Measurements from ENCODE around the gene DENND2A.

Gene DENND2A

DNA sequence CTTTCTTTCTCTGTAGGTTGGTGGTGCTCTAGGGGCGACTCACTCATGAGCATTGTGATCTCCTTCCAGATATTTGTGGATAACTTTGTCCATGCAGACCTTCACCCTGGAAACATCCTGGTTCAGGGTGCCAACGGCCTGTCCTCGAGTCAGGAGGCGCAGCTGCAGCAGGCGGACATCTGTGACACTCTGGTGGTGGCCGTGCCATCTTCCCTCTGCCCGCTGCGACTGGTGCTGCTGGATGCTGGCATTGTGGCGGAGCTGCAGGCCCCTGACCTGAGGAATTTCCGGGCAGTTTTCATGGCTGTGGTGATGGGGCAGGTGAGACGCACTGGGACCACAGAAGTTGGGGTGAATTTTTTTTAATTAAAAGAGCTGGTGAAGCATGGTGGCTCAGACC lies 46.3 kb upstream of the DENND2A start:
- Histone ChIP-seq H3K27me3 (ENCODE audit: insufficient read depth, poor library complexity, severe bottlenecking) (no peaks in the 10 kb centered on the region), H3K27ac (replicated peaks) (no peak overlapping the region), H3K4me3 (replicated peaks; ENCODE audit: insufficient read depth, low read length) (no peak overlapping the region)
- no peak for DNase-seq (ENCODE audit: low read depth in 1 of 2, low spot score in 1 of 2)
- TF ChIP-seq GABPA (IDR thresholded peaks at IDR 0.05; ENCODE audit: low read depth) (no peak), SPI1 (IDR thresholded peaks at IDR 0.05; ENCODE audit: borderline replicate concordance, low read depth) (no peak), POLR2AphosphoS5 (IDR thresholded peaks at IDR 0.05; ENCODE audit: low read depth) (no peak), REST (IDR thresholded peaks at IDR 0.05; ENCODE audit: insufficient replicate concordance, low read depth) (no peak)
- TF ChIP-seq, protein P1, sequence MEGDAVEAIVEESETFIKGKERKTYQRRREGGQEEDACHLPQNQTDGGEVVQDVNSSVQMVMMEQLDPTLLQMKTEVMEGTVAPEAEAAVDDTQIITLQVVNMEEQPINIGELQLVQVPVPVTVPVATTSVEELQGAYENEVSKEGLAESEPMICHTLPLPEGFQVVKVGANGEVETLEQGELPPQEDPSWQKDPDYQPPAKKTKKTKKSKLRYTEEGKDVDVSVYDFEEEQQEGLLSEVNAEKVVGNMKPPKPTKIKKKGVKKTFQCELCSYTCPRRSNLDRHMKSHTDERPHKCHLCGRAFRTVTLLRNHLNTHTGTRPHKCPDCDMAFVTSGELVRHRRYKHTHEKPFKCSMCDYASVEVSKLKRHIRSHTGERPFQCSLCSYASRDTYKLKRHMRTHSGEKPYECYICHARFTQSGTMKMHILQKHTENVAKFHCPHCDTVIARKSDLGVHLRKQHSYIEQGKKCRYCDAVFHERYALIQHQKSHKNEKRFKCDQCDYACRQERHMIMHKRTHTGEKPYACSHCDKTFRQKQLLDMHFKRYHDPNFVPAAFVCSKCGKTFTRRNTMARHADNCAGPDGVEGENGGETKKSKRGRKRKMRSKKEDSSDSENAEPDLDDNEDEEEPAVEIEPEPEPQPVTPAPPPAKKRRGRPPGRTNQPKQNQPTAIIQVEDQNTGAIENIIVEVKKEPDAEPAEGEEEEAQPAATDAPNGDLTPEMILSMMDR (IDR thresholded peaks at IDR 0.05; ENCODE audit: insufficient read depth, low read length): no peak

DNA sequence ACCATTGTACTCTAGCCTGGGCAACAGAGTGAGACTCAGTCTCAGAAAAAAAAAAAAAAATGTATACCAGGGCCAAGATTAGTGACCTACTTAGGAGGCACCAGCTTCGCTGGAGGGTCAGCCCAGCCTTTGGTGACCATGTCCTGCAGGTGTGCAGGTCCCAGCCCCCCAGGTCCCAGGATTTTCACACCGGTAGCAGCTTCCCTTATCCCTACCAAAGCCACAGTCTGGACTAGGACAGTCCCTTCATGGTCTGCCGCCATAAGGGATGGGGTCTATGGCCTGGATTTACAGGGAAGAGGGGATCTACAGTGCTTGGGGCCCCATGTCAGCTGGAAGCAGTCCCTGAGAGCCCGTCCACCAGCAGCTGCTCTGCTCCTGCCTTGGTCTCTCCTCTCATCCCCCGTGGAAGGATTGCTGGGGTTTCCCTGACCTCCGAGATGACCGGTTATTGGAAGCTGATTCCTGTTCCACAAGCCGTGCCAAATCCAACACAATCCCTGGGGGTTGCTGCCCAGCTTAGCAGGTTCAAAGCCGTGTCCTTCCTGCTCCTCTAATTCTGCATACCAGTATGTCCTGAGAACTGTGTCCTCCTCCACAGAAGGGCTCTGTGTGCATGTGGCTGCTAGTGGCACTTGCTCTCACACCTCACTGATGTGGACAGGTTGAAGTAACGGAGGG lies 44.9 kb upstream of the DENND2A start:
- no peak overlapping the region for H3K4me3 ChIP-seq (replicated peaks; ENCODE audit: insufficient read depth, low read length)
- no peaks in the 10 kb centered on the region for H3K27me3 ChIP-seq (ENCODE audit: insufficient read depth, poor library complexity, severe bottlenecking)
- no peak overlapping the region for H3K27ac ChIP-seq (replicated peaks)
- TF ChIP-seq, protein P1 (IDR thresholded peaks at IDR 0.05; ENCODE audit: insufficient read depth, low read length): no peak
- TF ChIP-seq POLR2AphosphoS5 (IDR thresholded peaks at IDR 0.05; ENCODE audit: low read depth): no peak
- TF ChIP-seq GABPA (IDR thresholded peaks at IDR 0.05; ENCODE audit: low read depth): no peak
- TF ChIP-seq REST (IDR thresholded peaks at IDR 0.05; ENCODE audit: insufficient replicate concordance, low read depth): no peak
- TF ChIP-seq SPI1 (IDR thresholded peaks at IDR 0.05; ENCODE audit: borderline replicate concordance, low read depth): no peak
- DNase-seq (ENCODE audit: low read depth in 1 of 2, low spot score in 1 of 2): no peak

GRCh38 chr7:140684066-140684950 lies 43.7 kb upstream of the DENND2A start:
- no peak for DNase-seq (ENCODE audit: low read depth in 1 of 2, low spot score in 1 of 2)
- Histone ChIP-seq H3K4me3 (replicated peaks; ENCODE audit: insufficient read depth, low read length) (no peak overlapping the region), H3K27me3 (ENCODE audit: insufficient read depth, poor library complexity, severe bottlenecking) (no peaks in the 10 kb centered on the region), H3K27ac (replicated peaks) (no peak overlapping the region)
- TF ChIP-seq REST (IDR thresholded peaks at IDR 0.05; ENCODE audit: insufficient replicate concordance, low read depth) (no peak), SPI1 (IDR thresholded peaks at IDR 0.05; ENCODE audit: borderline replicate concordance, low read depth) (no peak), GABPA (IDR thresholded peaks at IDR 0.05; ENCODE audit: low read depth) (no peak), POLR2AphosphoS5 (IDR thresholded peaks at IDR 0.05; ENCODE audit: low read depth) (no peak)
- TF ChIP-seq, protein P1 (IDR thresholded peaks at IDR 0.05; ENCODE audit: insufficient read depth, low read length): no peak

All from HL-60 (cell line).